ENCODE results near the gene NRG3. TPM values are rescaled to one million over a fixed set of nuclear protein-coding genes. Genes with fewer than 3 reads are reported as not detected.

NRG3 gene
- total and polyA plus RNA-seq, 2 of the 8 experiments (the other 6 are each of a cell fraction or from before 2014, with no cell fraction given): 4.2 to 5.0 TPM

DNA sequence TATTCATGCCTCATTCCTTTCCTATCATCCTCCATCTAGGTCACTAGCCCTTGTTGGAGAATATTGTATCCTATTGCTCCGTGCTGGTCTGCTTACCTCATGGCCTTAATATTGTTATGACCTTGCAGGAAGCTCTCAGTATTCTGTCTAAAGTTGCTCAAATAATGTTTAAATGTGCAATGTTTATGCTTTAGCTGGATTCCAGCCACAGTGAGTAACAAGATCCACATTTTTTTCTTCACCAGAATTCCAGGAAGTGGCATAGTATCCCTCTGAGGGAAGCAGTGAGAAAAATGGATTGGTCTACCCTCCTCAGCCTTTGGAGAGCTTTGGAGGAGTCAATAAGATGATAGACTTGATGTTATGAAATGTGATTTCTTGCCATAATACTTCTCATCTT, 402.6 kb downstream of the NRG3 start:
- Histone ChIP-seq H3K23ac (ENCODE audit: insufficient read length) (no peak overlapping the region), H4K20me1 (replicated peaks in 1 of 2; ENCODE audit: control insufficient read depth in 1 of 2, insufficient read depth in 2 of 2, low read length in 2 of 2) (no peaks in the 10 kb centered on the region), H4K5ac (ENCODE audit: insufficient read length, low read depth, low read length) (no peak overlapping the region), H3K36me3 (ENCODE audit: control insufficient read depth in 2 of 4, insufficient read depth in 4 of 4, low read length in 3 of 4) (no peaks in the 10 kb centered on the region), H3K27me3 (replicated peaks in 1 of 4; ENCODE audit: control insufficient read depth in 3 of 4, extremely low read depth in 1 of 4, insufficient read depth in 3 of 4, low read length in 3 of 4) (no peaks in the 10 kb centered on the region), H2BK20ac (ENCODE audit: low read length) (no peak overlapping the region), H3K9ac (replicated peaks in 1 of 4; ENCODE audit: extremely low read depth in 1 of 4, low read depth in 3 of 4, low read length in 3 of 4) (no peak overlapping the region), H3K56ac (replicated peaks; ENCODE audit: insufficient read length, low read depth, low read length) (no peak overlapping the region), H3K9me3 (ENCODE audit: insufficient read depth in 2 of 2, low read depth in 1 of 2, low read length in 1 of 2) (no peaks in the 10 kb centered on the region), H3K4me1 (replicated peaks in 1 of 4; ENCODE audit: control insufficient read depth in 3 of 4, insufficient read depth in 4 of 4, low read length in 3 of 4) (no peaks in the 10 kb centered on the region), H3K4me3 (ENCODE audit: extremely low read depth in 1 of 4, insufficient read depth in 2 of 4, low read depth in 3 of 4, low read length in 4 of 4) (no peak overlapping the region), H3K18ac (ENCODE audit: extremely low read depth, low read length) (no peak overlapping the region), H2BK120ac (replicated peaks; ENCODE audit: low read depth, low read length) (no peak overlapping the region), H3K4ac (replicated peaks; ENCODE audit: insufficient read length, low read depth, low read length) (no peak overlapping the region), H3K14ac (ENCODE audit: insufficient read length) (no peak overlapping the region), H3K79me2 (ENCODE audit: control insufficient read depth in 1 of 2, insufficient read depth in 2 of 2, low read length in 2 of 2) (no peaks in the 10 kb centered on the region), H2BK12ac (ENCODE audit: low read depth, low read length) (no peak overlapping the region), H3K23me2 (ENCODE audit: low read depth, low read length) (no peaks in the 10 kb centered on the region), H2AK5ac (ENCODE audit: low read depth, low read length) (no peak overlapping the region), H4K8ac (ENCODE audit: extremely low read depth, insufficient read depth, low read length) (no peak overlapping the region), H2BK15ac (ENCODE audit: low read length) (no peak overlapping the region), H4K91ac (replicated peaks; ENCODE audit: insufficient read length, low read length) (no peak overlapping the region), H2AFZ (ENCODE audit: low read length) (no peak overlapping the region), H3K4me2 (ENCODE audit: insufficient read depth in 1 of 2, low read depth in 2 of 2, low read length in 2 of 2) (no peak overlapping the region), H3K79me1 (ENCODE audit: low read depth, low read length) (no peaks in the 10 kb centered on the region), H3K27ac (ENCODE audit: low read depth, low read length) (no peak overlapping the region), H2BK5ac (ENCODE audit: low read depth, low read length) (no peak overlapping the region)
- WGBS, 2 experiments (ENCODE audit: extremely low coverage in 1 of 2, insufficient coverage in 1 of 2, insufficient read length in 1 of 2, insufficient replicate concordance in 2 of 2, low coverage in 1 of 2, low lambda C conversion rate in 2 of 2, missing lambda C conversion rate in 1 of 2): 87% methylated on average over 1 of the region's 1 CpG; no CpG with 5 or more reads in 1 of the 2 experiments
- FAIRE-seq (no peak), DNase-seq (ENCODE audit: low read depth in 1 of 2, low spot score in 2 of 2) (no peak)
- TF ChIP-seq BACH1 (IDR thresholded peaks at IDR 0.05; ENCODE audit: low read length): no peak
- TF ChIP-seq POU5F1 (IDR thresholded peaks at IDR 0.05; ENCODE audit: low read depth, low read length): no peak
- no peak for TF ChIP-seq TEAD4 (IDR thresholded peaks at IDR 0.05; ENCODE audit: low read depth, low read length)
- no peak for TF ChIP-seq JUN (IDR thresholded peaks at IDR 0.05; ENCODE audit: low read depth, low read length)
- TF ChIP-seq HDAC2 (IDR thresholded peaks at IDR 0.05; ENCODE audit: borderline replicate concordance in 1 of 2, low read depth in 2 of 2, low read length in 2 of 2): no peak
- TF ChIP-seq RAD21 (IDR thresholded peaks at IDR 0.05 in 1 of 2, conservative IDR thresholded peaks at IDR 0.05 in 1 of 2; ENCODE audit: low read depth in 2 of 2, low read length in 2 of 2): no peak
- TF ChIP-seq, protein P1, sequence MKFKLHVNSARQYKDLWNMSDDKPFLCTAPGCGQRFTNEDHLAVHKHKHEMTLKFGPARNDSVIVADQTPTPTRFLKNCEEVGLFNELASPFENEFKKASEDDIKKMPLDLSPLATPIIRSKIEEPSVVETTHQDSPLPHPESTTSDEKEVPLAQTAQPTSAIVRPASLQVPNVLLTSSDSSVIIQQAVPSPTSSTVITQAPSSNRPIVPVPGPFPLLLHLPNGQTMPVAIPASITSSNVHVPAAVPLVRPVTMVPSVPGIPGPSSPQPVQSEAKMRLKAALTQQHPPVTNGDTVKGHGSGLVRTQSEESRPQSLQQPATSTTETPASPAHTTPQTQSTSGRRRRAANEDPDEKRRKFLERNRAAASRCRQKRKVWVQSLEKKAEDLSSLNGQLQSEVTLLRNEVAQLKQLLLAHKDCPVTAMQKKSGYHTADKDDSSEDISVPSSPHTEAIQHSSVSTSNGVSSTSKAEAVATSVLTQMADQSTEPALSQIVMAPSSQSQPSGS (IDR thresholded peaks at IDR 0.05; ENCODE audit: low read length): no peak
- ChIA-PET CTCF (ENCODE audit: partially characterized antibody) (no interaction called here), POLR2A (ENCODE audit: partially characterized antibody) (no interaction called here)
